Hypothalamus (tissue), 51 donors: ENCODE data around the gene STK40.

ENCODE experiments used
- DNase-seq, 51 donors: peaks; one replicate each; lab custom pipeline; 2025; lab: John Stamatoyannopoulos, UW

The STK40 gene, protein sequence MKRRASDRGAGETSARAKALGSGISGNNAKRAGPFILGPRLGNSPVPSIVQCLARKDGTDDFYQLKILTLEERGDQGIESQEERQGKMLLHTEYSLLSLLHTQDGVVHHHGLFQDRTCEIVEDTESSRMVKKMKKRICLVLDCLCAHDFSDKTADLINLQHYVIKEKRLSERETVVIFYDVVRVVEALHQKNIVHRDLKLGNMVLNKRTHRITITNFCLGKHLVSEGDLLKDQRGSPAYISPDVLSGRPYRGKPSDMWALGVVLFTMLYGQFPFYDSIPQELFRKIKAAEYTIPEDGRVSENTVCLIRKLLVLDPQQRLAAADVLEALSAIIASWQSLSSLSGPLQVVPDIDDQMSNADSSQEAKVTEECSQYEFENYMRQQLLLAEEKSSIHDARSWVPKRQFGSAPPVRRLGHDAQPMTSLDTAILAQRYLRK

DNA sequence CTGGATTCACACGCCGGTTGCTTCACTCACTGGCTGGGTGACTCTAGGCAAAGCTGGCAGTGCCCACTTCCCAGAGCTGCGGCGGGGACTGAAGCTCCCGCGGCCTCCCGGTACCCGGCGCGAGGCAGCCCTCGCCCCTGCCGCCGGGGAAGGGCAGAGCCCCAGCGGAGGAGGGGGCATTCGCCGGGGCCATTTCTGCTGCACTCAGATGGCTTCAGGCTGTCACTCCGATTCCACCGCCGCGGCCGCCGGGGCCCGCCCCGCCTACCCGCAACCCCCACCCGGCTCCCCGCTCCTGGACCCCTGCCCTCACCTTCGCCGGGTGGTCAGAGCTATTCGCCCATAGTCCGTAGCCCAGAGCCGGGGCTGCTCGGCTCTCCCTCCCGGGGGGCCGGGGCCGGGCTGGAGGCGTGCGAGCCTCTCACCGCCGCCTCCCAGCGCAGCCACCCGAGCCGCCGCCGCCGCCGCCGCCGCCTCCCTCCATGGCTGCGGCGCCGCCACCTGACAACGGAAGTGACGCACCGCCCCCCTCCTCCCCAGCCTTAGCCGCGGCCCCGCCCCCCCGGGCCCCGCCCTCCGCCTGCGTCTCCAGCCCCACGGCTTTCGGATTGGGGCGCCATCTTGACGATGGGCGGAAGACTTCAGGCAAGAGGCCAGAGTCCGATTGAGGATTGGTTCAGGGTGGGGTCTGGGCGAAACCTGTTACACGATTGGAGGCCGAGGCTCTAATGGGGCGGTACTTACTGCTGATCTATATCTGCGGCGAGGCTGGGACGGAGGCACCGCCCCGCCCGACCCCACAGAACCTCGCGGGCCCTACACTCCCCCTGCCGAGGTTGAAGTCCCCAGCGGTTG lies at the start of gene STK40:
Gene STK40, minus strand, starts transcription at position 515 of the 855 bp plus-strand sequence. CDS start 24,592 bp downstream, outside the sequence.
- peak; percentile 51 to 99 (median 97) for DNase-seq

DNA sequence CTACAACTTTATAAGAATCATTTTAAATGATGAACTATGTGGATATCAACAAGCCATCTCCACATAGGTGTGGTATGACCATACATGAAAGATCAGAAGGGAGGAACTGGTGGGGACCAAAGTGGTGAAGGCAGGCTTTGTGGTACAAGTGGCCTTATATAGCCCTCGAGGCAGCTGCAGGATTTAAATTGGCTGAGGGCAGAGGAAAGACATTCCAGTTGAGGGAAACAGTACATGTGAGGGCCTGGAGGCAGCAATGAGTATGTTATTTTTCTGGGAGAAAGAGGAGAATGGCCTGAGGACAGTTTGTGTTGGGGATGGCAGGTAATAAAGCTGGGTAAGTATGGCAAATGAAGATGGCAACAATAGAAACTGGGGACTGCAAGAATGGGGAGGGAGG lies 47.4 kb upstream of the STK40 start:
- DNase-seq: no peak

DNA sequence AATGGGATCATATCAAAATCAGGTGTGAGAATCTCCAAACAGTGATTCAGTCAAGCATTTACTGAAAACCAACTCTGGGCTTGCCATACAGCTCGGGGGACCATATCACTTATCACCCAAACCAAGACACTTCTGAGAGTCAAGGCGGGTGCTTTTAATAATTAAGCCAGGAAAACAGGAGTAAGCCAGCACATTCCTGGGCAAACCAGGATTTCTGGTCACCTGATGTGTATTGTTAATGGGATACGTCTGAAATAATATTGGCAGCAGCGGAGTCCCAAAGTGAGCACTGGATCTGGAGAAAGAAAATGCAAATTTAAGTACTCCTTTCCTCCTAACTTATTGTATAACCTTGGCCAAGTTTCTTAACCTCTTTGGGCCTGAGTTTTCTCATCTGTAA lies 46.9 kb upstream of the STK40 start:
- DNase-seq: no peak

DNA sequence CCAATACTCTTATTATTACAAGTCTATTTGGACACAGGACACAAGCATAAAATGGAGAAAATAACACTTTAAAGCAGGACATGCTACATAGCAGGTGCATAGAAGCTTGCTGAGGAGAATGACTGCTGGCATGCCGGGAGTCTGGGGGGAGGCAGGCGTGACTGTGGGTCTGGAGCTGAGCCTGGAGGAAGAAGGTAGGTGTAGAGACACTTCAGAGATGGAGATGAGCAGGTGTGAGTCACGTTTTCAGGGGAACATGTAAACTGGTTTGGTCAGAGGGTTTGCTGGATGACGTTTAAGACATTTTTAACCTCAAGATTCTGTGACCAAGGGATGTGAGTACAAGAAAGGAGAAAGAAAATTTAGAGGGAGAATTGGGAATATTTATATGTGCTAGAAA lies 40.1 kb upstream of the STK40 start:
- DNase-seq: peak in 1 of 51 donors; percentile 54

DNA sequence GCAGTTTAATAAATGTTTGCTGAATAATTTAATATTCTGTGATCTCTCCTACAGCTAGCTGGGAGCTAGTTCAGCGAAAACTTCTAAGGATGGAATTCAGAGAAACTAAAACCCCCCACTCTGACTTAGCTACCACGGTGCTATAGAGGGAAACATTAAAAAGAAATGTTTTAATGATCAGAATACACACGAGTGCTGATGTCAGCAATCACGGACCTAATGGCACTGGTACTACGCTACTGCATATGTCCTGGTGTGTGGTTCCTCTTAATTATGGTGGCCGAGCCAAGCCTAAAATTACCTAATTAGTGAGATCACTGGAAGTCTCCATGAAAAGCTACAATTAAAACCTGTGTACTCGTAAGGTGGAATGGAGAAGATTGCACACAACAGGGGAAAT lies 35.9 kb upstream of the STK40 start:
- no peak for DNase-seq

DNA sequence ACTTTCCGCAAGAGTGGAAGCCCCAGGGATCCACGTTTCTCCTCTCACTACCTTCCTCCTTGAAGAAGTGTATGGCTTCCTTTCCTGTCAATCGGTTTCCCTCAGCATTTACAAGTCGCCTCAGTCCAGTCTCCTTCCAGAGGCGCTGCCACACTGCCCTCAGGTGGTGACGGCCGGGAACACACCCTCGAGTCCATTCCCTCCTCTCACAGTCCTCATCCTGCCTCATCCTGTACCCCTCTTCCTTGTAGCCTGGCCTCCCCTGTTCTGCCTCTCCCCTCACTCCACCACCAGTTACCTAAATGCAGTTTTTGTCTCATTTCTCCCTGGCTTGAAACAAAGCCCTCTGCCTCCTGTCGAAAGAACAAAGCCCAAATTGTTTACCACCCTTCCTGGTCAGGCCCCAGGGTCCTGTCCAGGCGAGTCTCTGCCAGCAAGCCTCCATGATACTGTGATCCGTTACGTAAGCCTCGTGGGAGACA lies 35.2 kb upstream of the STK40 start:
- DNase-seq: peak; percentile 9 to 94 (median 71)

DNA sequence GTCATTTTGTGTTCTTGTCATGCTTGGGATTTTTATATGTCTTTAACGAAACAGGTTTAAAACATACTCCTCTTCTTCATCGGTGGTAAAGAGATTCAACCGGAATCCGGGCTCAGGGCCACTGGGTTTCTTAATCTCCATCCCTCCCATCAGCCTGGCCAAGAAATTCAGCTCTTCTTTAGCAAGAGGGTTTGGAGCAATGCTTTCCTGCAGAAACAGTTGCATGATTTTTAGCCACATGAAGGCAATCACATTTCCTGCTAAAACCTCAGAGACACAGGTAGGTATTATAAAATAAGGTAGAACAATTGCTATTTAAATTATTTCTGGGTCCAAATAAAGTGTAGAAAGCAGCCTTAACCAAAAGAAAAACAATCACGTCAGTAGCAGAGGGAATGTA lies 34.7 kb upstream of the STK40 start:
- no peak for DNase-seq

DNA sequence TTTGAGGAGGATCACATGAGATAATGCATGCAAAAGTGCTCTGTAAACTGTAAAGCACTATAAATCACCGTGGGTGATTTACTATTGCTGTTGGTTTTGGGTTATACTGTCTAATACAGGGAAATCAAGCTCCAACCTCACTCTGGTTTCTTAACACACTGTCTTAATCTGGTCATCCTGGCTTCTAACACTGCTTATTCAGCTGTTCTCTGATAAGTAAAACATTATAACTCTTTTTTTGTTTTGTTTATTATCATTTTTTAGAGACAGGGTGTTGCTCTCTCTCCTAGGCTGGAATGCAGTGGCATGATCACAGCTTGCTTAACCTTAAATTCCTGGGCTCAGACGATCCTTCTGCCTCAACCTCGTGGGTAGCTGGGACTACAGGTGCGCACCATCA lies 33.8 kb upstream of the STK40 start:
- no peak for DNase-seq

DNA sequence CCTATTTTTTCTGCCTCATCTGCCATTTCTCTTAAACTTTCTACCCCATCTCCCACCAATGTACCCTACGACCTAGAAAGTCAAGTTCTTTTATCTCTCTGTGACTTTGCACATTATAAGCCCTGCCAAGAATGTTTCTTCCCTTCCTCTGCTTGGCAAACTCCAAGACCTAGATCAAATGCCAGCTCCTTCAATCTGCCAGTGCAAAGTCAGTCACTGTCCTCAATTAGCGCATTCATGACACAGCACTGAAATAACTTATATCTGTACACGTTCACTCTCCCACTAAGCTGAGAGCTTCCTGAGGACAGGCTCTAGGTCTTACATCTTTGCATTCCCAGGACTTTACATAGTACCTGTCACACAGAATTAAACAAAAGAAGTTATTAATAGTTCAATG lies 33.4 kb upstream of the STK40 start:
- DNase-seq: no peak

DNA sequence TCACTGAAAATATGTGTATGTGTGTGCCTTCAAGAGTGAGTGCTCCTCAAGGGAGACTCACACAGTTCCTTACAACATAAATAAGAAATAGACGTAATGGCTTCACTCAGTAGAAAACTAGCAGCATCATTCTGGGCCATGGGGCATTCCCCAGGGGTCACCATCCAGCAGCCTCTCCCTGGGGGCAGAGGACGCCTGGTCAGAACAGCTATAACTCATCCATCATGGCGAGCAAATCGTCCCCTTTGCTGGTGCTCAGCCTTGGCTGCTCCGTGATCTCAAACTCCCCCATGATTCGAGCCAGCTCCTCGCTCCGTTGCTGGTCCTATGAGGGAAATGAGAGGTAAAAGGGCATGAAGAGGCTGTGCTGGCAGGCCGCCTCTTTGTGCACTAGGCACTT lies 32.2 kb upstream of the STK40 start:
- no peak for DNase-seq

DNA sequence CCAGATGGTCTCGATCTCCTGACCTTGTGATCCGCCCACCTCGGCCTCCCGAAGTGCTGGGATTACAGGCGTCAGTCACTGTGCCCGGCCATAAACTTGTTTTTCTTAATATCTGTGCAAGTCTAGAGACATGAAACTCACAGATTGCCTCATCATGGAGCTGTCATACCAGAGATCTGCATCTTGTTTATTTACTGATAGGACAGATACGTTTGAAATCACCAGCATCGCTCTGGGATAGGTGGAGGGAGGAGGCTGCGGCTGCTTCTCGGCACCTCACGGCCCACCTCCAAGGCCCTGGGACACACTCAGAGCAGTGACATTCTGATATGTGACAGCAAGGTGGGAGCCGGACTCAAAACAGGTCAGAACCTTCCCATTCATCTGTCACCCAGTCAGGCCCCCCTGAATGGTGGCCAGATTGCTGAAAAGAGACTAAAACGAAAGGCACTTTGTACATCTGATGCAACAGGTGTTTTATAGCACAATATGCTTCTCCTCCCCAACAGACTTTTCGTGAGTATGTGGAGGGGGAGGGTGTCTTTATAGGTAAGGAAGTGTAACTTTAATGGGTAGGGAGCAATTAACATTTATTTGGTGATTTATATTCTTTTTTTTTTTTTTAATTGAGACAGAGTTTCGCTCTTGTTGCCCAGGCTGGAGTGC lies 30.1 kb upstream of the STK40 start:
- DNase-seq: no peak

DNA sequence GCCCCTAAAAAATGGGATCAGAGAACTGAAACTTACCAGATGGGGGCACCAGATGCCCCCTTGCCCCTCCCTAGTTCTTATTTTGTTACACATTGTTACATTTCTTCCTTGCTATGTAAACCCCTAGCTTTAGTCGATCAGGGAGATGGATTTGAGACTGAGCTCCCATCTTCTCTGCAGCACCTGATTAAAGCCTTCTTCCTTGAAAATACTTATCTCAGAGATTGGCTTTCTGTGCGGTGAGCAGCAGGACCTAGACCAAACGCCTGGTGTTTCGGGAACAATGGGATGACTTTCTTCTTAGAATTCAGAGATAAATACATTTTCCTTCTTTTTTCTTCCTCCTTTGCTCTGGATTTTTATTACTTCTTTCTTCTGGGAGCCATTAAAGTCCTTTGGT lies 28.7 kb upstream of the STK40 start:
- DNase-seq: no peak

DNA sequence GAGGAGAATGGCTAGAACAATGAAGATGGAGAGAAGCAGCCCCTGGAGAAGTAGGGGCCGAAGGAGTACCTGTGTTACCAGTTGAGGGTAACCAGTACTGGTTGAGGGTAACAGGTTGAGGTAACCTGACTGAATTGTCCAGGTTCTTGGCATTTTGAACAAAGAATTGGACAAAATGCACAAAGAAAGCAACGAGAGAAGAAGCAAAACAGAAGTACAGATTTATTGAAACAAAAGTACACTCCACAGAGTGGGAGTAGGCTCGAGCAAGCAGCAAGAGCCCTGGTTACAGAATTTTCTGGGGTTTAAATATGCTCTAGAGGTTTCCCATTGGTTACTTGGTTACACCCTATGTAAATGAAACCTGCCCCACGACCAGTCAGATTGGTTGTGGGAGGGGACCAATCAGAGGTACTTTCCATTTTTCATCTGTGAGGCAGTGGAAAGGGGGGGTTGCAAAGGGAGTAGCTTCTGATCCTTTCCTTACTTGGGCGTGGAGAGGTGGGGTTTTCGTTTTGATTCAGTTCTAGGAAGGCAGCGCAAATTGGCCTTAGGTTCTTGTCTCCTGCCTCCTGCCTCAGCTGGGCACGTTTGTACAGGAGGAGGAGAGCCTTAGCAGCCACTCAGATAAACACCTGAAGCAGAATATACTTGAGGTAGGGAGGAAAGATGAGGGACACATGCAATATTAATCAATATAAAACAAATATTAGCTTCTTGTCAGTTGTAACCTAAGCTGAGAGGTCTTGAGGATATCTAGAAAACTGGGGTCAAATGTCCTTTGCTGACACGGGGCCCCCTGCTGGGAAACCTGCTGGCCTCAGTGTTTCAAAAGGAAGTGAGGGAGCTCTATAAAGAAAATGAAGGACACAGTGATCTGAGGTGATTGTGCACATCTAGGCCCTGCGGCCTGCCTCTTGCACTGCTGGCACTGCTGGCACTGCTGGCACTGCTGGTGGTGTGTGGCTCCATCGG lies 26.2 kb upstream of the STK40 start:
- DNase-seq: peak in 4 of 51 donors; percentile 2 to 28 (median 10)

DNA sequence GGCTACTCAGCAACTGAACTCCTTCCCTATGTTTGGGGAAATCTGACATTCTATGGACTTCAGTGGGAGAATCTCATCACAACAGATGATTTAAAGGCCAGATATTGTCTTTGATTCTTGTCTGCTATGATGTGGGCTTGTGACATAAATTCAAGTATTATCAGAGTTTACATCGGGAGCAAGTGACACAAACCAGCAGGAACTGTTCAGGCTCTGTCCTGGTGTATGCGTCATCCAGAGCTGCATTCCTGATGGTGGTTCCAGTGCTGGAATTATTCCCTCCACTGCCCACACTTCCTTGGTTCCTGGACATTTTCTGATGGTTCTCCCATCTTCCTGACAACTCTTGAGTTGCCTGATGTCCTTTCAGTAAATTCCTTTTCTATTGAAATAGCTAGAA lies 22.8 kb upstream of the STK40 start:
- DNase-seq: no peak

DNA sequence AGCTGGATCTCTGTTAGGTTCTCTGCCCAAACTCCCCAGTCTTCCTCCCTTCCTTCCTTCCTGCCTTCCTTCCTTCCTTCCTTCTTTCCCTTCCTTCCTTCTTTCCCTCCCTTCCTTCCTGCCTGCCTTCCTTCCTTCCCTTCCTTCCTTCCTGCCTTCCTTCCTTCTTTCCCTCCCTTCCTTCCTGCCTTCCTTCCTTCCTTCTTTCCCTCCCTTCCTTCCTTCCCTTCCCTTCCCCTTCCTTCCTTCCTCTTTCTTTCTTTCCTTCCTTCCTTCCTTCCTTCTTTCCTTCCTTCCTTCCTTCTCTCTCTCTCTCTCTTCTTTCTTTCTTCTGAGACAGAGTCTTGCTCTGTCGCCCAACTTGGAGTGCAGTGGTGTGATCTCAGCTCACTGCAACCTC lies 20.7 kb upstream of the STK40 start:
- DNase-seq: no peak

DNA sequence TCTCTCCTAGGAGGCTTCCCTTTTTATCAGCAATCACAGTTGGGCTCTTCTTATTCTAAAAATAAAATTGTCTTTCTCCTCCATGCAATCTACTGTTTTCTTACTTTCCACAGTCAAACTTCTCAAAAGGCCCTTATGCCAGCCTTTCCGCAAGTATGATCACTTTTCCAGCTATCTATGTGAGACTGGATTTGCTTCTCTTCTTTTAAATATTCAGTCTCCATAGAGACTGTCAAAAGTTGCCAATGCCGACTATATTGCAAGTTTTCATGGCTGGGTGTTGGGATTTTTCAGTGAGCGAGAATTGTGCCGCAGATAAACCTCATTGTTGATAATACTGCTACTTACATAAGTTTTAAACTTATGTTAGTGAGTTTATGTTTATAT lies 16.8 kb upstream of the STK40 start:
- no peak for DNase-seq

DNA sequence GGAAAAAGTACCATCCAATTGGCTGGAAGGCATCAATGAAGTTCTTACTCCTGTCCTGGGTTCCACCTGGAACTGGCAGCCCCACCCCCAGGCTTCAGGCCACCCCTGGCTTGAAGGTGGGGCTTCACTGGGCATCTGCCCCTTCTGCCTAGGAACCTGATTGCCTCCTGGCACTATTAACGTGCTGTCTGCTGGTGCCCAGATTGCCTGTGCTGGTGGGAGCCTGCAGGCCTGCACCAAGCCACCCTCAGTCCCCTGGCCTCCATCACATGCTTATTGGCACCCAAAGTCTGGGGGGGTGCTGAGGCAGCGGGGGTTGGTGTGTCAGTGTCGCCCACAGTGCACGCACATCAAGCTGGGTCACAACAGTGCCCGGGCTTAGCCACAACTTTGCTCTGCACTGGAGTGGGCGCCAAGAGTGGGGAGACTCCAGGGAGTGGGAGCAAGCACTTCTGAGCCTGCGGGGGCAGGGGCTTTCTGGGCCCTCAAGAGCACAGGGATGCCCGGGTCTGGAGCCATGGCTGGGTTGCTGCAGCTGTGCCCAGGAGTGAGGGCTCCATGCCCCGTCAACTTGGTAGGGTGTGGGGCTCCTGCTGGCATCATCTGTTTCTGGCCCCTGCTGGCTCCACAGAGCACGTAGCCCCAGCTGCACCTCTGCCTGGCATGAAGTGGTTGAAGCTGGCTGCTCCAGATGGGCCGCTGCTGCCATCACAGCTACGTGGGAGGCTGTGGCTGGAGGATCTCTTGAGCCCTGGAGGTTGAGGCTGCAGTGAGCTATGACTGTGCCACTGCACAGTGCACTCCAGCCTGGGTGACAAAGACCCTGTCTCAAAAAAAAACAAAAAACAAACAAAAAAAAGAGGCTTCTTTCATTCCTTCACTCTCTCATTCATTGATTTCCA lies 16.1 kb upstream of the STK40 start:
- DNase-seq: no peak

DNA sequence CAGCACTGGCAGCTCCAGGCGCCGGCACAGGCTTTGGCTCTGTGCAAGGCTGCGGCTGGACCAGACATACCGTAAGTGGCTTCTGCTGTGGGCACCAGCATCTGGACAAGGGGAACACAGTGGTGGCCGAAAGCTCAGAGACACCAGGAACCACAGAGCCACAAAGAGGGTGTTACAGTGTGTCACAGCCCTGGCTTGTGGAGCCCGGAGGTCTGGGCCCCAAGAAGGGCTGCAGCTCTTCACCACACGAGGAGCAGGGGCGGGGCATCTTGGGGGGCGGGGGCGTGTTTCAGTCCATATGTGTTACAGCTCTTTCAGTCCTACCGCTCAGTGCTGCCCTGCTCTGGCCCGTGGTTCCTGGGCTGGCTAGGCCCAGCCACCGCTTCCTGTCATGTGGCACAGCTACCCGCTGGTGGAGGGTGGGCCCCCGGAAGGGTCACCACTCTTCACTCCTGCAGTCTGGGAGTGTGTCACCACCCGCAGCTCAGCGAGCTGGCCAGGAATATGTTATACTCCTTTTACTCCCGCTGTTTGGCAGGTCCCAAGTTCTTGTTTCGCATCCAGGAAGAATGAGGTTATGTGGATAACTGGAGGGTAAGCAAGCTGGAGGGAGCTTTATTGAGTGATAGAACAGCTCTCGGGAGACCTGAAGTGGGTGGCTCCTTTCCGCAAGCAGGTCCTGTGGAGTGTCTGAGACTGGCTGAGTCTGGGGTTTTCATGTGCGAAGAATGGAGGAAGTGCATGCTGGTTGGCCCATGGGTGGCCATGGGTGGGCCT lies 15.3 kb upstream of the STK40 start:
- DNase-seq: peak in 32 of 51 donors; percentile 3 to 60 (median 30)
